GM18498 (cell line): ENCODE measurements around the gene REPS1.
A peak's percentile ranks its signal among the peaks of the same experiment; 100 is the strongest.

ENCODE experiments used
- ATAC-seq: cut with Tn5 transposase; IDR thresholded peaks from one replicate; pipeline ENCODE4 v1.9.1; 2021; ENCODE audit warnings: mild to moderate bottlenecking, moderate library complexity; ENCODE audit not compliant: unreplicated experiment

REPS1 gene

GRCh38 chr6:138973466-138974153 lies 14.4 kb downstream of the REPS1 start:
- ATAC-seq = no peak

GRCh38 chr6:138972226-138972665 lies 15.8 kb downstream of the REPS1 start:
- no peak for ATAC-seq

DNA sequence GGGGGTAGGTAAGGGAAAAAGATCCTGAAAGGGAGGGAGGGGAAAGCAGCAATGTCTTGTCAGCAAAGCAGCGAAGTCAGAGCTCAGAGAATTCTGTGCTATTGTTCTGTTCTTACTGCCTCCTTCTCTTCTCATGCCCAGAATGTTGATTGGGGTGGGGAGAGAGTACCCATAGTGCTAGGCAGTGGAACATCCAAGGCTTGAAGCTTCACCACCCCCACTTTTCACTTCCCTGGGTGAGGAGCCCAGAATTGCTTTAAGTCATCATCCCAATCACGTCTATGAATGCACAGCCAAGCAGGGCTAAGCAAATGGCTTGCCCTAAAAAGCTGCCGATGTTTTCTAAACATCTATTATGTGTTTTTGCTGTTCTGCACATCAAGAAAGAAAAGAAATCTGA lies 16.5 kb downstream of the REPS1 start:
- no peak for ATAC-seq

- peak; percentile 52 for ATAC-seq
These were observed 17.1 kb downstream of the REPS1 start for GRCh38 chr6:138970856-138971425.

DNA sequence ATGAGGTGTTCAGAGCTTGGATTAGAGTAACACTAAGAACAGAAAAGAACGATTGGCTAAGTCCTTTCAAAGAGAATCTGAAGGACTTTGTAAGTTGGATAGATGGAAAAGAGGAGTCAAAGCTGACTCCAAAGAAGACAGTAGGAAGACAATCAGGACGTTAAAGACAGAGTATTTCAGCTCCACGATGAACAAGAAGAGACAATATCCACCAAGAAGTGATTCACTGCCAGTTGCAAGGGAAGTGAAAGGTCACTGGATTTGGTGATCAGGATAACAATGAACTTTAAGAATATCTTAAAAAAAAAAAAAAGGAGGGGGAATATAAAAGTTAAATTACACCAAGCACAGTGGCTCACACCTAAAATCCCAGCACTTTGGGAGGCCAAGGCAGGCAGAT lies 17.9 kb downstream of the REPS1 start:
- no peak for ATAC-seq

DNA sequence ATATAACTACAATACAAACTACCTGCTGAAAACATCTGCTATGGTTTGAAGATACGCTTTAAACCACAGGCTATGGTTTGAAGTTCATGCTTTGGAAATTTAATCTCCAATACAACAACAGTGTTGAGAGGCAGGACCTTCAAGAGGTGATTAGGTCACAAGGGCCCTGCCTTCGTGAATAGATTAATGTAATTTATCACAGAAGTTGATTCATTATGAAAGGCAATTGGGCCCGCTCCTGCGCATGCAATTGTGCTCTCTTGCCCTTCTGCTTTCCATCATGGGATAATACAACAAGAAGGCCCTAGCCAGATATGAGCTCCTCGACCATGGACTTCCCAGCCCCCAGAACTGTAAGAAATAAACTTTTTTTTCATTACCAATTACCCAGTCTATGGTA lies 21.2 kb downstream of the REPS1 start:
- no peak for ATAC-seq

GRCh38 chr6:138965971-138966370 lies 22.1 kb downstream of the REPS1 start:
- no peak for ATAC-seq

DNA sequence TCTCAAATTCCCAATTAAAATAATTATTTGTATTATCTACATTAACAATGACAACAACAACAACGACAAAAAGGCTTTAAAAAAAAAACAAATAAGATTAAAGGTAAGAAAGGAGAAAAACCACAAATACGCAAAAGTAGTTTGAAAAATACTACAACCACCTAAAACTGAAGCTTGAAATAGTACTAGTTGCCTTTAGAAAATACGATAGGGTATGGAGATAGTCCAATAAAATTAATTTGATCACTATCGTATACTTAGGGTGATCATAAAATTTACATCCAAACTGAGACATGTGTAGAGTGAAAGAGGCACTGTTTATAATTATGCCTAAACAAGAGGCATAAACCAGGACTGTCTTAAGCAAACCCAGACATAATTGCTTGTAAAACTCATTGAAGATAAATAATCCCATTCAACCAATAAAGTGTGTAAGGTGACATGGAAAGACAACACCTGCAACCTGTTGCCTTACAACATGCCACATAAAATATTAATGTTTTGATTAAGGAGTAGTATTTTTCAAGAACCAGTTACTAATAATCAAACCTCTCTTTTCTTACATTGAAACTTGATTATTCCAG lies 22.7 kb downstream of the REPS1 start:
- no peak for ATAC-seq

DNA sequence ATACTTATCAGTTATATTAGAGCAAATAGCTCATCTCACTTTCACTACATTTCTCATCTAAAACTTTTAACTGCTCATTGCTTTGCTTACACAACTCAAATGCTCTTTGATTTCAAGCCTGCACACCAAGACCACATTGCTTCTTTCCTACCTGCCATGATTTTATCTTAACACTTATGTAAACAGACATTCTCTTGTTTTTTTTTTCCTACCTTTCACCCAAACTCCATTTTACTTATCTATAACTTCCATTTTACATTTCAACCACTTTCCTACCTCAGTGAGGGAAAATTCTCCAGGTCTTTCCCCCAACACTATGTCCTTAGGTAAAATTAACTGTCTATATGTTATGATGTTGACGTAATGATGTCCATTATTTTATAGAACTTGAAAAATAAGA lies 24.0 kb downstream of the REPS1 start:
- ATAC-seq = no peak

- ATAC-seq = no peak
These were observed 24.5 kb downstream of the REPS1 start for GRCh38 chr6:138963531-138963930.

DNA sequence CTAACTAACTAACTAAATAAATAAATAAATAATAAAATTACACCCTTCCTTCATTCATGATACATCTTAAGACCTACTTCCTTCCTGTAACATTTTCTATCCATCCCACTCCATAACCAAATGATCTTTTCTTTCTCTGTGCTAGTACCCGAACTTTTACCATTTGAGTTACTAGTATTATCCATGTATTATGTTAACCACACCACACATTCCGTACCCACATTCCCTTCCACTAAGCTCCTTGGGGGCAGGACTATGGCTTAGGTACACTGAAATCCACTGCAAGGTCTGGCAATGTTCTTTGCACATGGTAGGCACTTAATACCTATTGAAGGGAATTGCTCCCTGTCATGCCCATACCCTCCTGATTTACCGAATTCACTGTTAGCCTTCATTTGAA lies 24.9 kb downstream of the REPS1 start:
- ATAC-seq = no peak

- ATAC-seq = no peak
These were observed 28.5 kb downstream of the REPS1 start for GRCh38 chr6:138959521-138959920.

DNA sequence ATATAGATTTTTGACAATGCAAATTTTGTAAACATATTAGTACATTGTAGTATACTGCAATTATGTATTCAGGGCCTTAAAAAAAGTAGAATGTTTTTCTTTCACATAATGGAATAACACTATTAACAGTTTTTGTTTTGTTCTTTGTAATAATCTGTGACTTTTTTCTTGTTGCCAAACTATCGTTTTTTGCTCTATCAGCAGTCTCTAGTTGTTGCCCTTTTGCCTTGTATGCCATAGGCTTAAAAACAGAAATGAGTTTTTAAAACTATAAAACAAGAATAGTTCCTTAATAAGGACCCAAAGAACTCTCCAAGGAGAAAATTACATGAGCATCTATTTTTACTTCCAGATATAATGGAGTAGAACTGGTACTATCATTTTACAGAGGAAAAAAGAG lies 29.5 kb downstream of the REPS1 start:
- no peak for ATAC-seq

- ATAC-seq = no peak
These were observed 30.1 kb downstream of the REPS1 start for GRCh38 chr6:138957903-138958302.

DNA sequence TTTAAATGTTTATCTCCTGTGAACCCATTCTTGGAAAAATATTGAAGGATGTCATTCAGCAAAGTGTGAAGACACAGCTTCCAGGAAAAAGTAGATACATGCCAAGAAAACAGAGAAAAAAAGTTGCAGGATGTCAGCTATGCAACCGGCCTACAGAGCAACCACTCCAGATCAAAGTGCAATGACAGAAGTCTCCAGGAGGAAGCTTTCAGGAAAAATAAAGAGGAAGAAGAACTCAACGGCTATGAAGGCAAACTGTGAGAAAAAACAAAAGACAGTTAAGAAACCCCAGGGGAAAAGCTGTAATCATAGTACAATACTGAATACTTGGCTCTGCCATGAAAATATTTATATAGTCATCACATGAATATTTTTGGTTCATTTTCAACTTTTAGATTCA lies 30.6 kb downstream of the REPS1 start:
- no peak for ATAC-seq

DNA sequence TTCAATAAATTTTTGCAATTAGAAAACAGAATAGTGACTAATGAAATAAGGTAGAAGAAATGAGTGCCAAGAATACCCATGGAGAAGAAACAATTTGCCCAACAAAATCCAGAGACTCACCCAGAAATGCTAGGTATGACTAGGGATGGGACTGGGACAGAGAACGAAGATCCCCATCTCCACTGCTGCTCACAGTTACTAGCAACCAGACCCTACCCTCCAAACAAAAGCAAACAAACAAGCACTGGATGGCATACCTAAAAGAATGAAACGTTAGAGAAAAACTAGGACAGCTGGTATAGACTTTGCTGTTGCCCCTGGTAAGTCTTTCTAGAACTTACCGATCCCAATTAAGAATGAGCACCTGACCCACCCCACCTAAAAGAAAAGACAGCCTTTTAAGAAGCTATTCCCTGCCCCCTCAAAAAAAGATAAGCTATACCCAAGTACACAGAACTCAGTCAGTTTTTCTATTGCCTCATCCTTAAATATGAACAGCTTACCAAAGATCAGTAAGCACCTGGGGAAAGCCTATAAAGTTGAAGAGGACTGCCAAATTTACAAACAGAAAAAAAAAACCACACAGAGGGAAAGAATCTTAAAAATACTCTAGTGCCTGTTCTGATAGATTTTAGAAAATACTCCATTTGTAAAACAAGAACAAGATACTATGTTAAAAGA lies 31.7 kb downstream of the REPS1 start:
- no peak for ATAC-seq

DNA sequence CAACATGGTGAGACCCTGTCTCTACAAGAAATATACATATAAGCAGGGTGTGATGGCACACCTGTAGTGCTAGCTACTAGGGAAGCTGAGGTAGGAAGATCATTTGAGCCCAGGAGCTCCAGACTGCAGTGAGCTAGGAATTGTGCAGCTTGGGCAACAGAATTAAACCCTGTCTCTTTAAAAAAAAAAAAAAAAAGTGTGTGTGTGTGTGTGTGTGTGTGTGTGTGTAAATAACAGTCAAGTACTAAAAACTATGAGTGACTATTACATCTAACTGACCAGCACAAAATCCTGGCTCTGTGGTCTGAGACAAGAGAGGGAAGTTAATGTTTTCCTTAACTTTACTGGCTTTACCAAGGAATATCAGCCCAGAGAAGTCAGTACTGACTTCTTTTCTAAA lies 32.8 kb downstream of the REPS1 start:
- ATAC-seq = no peak

GRCh38 chr6:138953451-138953850 lies 34.6 kb downstream of the REPS1 start:
- no peak for ATAC-seq

- ATAC-seq = no peak
These were observed 39.4 kb downstream of the REPS1 start for GRCh38 chr6:138948546-138949179.

- ATAC-seq = no peak
These were observed 40.0 kb downstream of the REPS1 start for GRCh38 chr6:138948004-138948403.

- no peak for ATAC-seq
These were observed 42.7 kb downstream of the REPS1 start for GRCh38 chr6:138945354-138945753.

- ATAC-seq = no peak
These were observed 43.6 kb downstream of the REPS1 start for GRCh38 chr6:138944412-138944811.
